GM12891 (cell line): ENCODE measurements around the gene JPH3.

Experiments
- DNase-seq: peaks from one replicate; pipeline ENCODE4 v3.0.0; 2011; ENCODE audit warnings: low spot score; ENCODE audit not compliant: insufficient read length
- FAIRE-seq: peaks from 2 replicates; lab custom pipeline; 2011; peaks lifted over from hg19 to GRCh38; lab: Jason Lieb, UNC
- PAX5 ChIP-seq: IDR thresholded peaks from 2 replicates; pipeline ENCODE4 v1.6.1; 2011; ENCODE audit warnings: low read length, moderate library complexity, mild to moderate bottlenecking; ENCODE audit not compliant: insufficient read depth, severe bottlenecking
- POLR2A ChIP-seq: IDR thresholded peaks from 2 replicates; pipeline ENCODE4 v1.6.1; 2011; ENCODE audit warnings: low read depth, low read length, control low read depth
- POLR2AphosphoS5 ChIP-seq: IDR thresholded peaks from 2 replicates; pipeline ENCODE4 v1.6.1; 2011; ENCODE audit warnings: low read depth, low read length, control low read depth
- POU2F2 ChIP-seq: IDR thresholded peaks from 2 replicates; pipeline ENCODE4 v1.6.1; 2011; ENCODE audit warnings: low read depth, mild to moderate bottlenecking, control low read depth, low read length, moderate library complexity
- SPI1 ChIP-seq: IDR thresholded peaks from 2 replicates; pipeline ENCODE4 v1.6.1; 2011; ENCODE audit warnings: low read depth, low read length, control low read depth
- TAF1 ChIP-seq: IDR thresholded peaks from 2 replicates; pipeline ENCODE4 v1.6.1; 2011; ENCODE audit warnings: low read depth, low read length, control low read depth

The JPH3 gene

DNA sequence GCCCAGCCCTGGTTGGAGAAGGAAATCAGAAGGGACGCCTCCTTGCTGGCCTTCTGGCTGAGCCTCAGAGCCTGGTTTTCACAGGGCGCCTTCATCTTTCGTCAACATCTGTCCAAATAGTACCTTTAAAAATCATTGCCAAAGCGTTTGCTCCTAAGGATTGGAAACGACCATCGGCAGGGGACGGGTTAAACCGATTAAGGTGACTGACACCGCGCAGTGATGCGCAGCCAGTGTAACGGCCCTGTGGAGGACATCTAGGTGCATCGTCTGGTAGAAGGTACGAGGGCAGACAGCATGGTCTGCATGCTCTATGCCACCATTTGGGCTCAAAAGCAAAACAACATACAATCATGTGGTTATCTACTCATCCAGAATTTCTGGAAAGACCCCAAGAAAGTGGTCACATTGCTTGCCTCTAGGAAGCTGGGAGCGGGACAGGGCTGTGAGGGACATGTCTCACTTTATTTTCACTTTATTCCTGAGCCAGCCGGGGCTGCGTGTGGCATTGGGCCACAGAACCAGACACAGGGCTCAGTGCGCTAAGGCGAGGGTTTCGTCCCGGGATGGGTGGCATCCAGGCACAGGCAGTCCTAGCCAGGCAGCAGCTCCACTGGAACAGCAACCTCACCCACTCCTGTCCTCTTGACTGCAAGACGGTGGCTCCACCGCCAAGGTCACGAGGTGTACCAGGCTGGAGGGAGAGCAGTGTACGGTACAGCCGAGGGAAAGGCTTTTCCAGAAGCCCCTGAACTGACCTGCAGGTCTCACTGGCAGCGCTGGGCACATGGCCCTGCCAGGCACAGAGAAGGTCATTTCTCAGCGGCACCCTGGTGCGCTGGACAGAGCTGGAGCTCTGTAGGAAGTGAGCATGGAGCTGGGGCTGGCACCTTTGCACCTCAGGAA is 40.9 kb upstream of the JPH3 start:
- DNase-seq (no peak), FAIRE-seq (no peak)
- TF ChIP-seq POLR2AphosphoS5 (no peak), POU2F2 (no peak), SPI1 (no peak), PAX5 (no peak), TAF1 (no peak), POLR2A (no peak)

DNA sequence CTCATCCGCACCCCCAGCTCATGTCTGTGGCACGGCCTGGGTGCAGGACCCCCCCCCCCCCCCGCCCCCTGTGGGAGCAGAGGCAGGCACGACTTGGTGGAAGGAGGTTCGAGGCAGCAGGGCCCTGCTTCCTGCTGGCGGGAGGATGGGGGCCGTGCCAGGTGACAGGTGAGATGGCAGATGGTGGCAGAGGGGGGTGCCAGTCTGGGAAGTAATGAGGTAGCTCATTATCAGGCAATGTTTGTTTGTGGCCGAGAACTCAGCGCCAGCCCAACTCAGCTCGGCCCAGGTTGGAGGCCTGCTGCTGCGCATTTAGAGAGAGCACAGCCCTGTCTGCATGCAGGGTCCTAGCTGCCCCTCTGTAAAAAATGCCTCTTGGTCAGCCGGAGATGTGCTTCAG is 40.1 kb upstream of the JPH3 start:
- TF ChIP-seq POU2F2 (no peak), SPI1 (no peak), TAF1 (no peak), POLR2A (no peak), POLR2AphosphoS5 (no peak), PAX5 (no peak)
- DNase-seq = no peak
- FAIRE-seq = no peak

GRCh38 chr16:87563022-87563421 is 39.3 kb upstream of the JPH3 start:
- TF ChIP-seq SPI1 (no peak), POLR2A (no peak), TAF1 (no peak), PAX5 (no peak), POU2F2 (no peak), POLR2AphosphoS5 (no peak)
- FAIRE-seq = no peak
- DNase-seq = no peak

DNA sequence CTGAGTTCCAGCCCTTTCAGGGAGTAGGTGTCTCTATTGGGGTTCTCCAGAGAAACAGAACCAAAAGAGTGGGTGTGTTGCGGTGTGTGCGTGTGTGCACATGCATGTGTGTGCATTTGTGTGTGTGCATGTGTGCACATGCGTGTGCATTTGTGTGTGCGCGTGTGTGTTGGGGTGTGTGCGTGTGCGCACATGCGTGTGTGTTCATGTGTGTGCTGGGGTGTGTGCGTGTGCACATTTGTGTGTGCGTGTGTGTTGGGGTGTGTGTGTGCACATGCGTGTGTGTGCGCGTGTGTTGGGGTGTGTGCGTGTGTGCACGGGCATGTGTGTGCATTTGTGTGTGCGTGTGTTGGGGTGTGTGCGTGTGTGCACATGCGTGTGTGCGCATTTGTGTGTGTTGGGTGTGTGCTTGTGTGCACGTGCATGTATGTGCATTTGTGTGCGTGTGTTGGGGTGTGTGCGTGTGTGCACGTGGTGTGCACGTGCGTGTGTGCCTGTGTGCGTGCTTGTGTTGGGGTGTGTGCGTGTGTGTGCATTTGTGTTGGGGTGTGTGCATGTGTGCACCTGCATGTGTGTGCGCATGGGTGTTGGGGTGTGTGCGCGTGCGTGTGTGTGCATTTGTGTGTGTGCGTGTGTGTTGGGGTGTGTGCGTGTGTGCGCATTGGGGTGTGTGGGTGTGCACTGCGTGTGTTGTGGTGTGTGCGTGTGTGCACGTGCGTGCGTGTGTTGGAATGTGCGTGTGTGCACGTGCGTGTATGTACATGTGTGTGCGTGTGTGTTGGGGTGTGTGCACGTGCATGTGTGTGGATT is 38.4 kb upstream of the JPH3 start:
- no peak for TF ChIP-seq TAF1
- no peak for TF ChIP-seq POU2F2
- TF ChIP-seq POLR2A = no peak
- TF ChIP-seq PAX5 = no peak
- DNase-seq = no peak
- no peak for FAIRE-seq

DNA sequence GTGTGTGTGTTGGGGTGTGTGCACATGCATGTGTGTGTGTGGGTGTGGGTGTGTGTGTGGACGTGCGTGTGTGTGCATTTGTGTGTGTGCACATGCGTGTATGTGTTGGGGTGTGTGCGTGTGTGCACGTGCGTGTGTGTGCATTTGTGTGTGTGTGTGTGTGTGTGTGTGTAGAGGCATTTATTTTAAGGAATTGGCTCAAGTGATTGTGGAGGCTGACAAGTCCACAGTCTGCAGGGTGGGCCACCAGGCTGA is 37.9 kb upstream of the JPH3 start:
- DNase-seq = no peak
- TF ChIP-seq POLR2AphosphoS5 (no peak), TAF1 (no peak), POLR2A (no peak), POU2F2 (no peak), SPI1 (no peak), PAX5 (no peak)
- no peak for FAIRE-seq

DNA sequence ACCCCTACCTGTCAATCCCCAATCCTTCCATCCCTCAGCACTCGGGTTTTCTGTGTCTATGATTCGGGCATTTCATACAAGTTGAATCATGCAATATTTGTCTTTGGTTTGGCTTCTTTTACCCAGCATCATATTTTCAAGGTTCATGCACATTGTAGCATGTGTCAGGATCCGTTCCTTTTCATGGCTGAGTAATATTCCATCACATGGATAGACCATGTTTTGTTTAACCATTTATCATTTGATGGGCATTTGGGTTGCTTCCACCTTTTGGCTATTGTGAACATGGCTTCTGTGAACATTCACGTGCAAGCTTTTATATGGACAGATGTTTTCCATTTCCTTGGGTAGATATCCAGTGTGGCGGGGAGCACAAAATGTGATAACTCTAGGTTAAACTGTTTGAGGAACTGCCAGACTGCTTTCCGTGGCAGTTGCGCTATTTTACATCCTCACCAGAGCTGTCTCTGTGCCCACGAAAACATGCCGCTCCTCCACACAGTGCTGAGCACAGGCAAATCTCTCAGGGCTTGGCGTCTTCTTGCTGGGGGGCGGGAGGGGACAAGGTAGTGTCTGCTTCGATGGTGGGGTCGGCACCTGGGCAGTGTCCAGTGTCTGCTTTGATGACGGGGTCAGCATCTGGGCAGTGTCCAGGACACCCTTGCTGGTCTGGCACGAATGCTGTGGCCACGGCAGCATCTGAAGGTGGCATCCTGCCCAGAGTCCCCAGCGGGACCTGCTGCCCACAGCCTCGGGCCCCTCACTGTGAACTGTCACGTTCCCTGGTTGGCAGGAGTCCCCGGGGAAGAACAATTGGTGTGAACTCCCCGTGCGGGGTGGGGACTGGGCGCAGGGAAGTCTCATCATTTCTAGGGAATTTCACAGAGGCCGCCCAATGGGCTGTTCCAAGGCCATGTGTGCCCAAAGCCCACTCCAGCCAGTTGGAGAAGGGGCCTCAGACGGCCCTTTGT is 32.4 kb upstream of the JPH3 start:
- DNase-seq (no peak), FAIRE-seq (no peak)
- no peak for TF ChIP-seq TAF1
- no peak for TF ChIP-seq SPI1
- TF ChIP-seq PAX5 = no peak
- TF ChIP-seq POLR2AphosphoS5 = no peak
- no peak for TF ChIP-seq POU2F2
- TF ChIP-seq POLR2A = no peak

- TF ChIP-seq POU2F2 = no peak
- TF ChIP-seq POLR2A = no peak
- TF ChIP-seq SPI1 = no peak
- no peak for TF ChIP-seq PAX5
- TF ChIP-seq TAF1 = no peak
- no peak for TF ChIP-seq POLR2AphosphoS5
- FAIRE-seq = no peak
- no peak for DNase-seq
These were observed 31.8 kb upstream of the JPH3 start for GRCh38 chr16:87570572-87570937.

DNA sequence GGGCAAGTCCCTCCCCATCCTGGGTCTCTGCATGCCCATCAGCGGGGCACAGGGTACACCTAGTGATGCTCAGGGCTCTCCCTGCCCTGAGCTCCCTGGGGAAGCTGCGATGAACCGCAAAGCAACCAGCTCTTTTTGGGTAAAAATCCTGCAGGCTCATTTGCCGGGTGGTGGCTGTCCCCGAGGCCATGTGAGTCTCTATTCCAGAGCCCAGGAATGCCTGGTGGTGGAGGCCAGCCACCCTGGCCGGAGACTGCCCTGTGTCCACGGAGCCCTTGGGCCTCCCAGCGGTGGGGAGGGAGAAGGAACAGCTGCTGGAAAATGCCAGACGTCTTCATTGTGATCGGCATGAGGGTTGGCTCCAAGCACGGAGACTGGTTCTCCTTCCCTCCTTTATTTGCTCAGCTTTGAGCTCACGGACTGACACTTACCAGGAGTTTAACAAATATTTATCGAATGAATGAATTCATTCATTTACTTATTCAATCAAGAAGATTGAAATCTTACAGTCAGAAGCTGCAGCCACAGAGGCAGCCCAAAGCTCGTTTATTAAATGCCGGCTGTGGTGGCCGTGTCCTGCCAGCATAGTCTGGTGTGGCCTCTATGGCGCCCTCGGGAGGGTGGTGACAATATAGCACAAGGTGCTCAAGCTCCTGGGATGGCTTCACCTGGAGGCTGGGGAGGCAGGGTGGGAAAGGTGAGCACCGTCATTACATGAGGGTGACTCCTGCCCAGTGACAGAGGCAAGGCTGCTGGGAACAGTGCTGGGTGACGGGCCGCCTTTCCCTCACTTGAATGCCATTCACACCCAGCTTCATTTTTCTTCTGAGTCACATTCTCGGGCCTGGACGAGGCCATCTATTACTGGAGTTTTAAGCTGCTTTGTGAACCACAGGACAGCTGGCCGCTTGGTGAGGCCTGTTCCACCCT is 31.1 kb upstream of the JPH3 start:
- TF ChIP-seq POLR2AphosphoS5 = no peak
- TF ChIP-seq TAF1 = no peak
- TF ChIP-seq SPI1 = no peak
- no peak for TF ChIP-seq POU2F2
- no peak for TF ChIP-seq PAX5
- no peak for TF ChIP-seq POLR2A
- DNase-seq (no peak), FAIRE-seq (no peak)

DNA sequence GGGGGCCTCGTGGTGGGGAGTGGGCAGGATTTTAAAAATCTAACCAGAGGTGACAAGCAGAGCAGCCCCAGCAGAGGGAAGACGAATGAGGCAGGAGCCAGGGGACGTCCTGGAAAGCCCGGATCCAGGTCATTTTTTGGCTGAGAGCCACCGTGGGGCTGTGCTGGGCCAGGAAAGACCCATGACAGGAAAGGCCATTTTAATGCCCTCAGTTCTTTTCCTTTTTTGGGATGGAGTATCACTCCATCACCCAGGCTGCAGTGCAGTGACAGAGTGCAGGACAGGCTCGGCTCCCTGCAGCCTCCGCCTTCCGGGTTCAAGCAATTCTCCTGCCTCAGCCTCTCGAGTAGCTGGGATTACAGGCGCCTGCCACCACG is 30.5 kb upstream of the JPH3 start:
- DNase-seq = no peak
- FAIRE-seq = no peak
- TF ChIP-seq POLR2A (no peak), PAX5 (no peak), SPI1 (no peak), POLR2AphosphoS5 (no peak), POU2F2 (no peak), TAF1 (no peak)
